Right lobe of liver (tissue), 4 donors: ENCODE data around the gene SRRM3.

ENCODE experiments used
- POLR2A ChIP-seq: fragments of 450-650 bp; IDR thresholded peaks from one replicate; pipeline ENCODE4 v1.6.1; 2017; ENCODE audit warnings: antibody characterized with exemption, mild to moderate bottlenecking
- TF ChIP-seq, protein P1 (sequence below), 4 donors: fragments of 200-600 bp in 3 of 4; fragments of 450-650 bp in 1 of 4; IDR thresholded peaks; one replicate each; pipeline versions ENCODE4 v1.5.1 to v1.8.0; 2016 to 2022; ENCODE audit warnings: antibody characterized with exemption in 4 of 4, mild to moderate bottlenecking in 2 of 4
- donor health status: DM: no; HTN: no; CAD: no.
- donor health status: DM: no; HTN: no; CAD: no.
- donor health status: DM: no; HTN: yes; CAD: no.

DNA sequence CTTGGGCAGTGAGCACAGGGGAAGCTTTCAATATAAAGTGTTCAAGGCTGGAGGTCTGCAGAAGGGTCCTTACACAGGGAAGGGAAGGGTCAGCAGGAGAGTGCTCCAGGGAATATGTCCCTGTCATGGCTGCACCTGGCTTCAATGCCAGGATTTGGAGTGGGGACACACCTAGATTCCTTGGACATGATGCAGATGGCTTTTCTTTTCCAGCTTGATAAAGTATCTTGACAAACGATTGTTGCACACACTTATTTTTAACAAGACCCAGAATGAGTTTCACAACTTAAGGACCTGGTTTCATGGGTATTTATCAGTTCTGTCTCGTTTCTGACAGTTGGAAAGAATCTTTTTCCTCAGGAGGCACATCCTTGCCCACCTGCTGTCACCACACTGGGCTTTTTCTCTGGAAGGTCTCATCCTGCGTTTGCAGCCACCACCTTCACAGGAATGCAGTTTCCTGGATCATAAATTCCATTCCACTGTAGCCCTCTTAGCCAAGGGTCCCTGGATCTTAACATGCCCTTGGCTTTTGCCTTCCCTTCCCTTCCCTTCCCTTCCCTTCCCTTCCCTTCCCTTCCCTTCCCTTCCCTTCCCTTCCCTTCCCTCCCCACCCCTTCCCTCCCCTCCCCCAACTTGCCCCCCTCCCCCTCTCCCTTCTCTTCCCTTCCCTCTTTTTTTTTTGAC is 21.7 kb downstream of the SRRM3 start:
- TF ChIP-seq POLR2A: no peak
- TF ChIP-seq, protein P1, sequence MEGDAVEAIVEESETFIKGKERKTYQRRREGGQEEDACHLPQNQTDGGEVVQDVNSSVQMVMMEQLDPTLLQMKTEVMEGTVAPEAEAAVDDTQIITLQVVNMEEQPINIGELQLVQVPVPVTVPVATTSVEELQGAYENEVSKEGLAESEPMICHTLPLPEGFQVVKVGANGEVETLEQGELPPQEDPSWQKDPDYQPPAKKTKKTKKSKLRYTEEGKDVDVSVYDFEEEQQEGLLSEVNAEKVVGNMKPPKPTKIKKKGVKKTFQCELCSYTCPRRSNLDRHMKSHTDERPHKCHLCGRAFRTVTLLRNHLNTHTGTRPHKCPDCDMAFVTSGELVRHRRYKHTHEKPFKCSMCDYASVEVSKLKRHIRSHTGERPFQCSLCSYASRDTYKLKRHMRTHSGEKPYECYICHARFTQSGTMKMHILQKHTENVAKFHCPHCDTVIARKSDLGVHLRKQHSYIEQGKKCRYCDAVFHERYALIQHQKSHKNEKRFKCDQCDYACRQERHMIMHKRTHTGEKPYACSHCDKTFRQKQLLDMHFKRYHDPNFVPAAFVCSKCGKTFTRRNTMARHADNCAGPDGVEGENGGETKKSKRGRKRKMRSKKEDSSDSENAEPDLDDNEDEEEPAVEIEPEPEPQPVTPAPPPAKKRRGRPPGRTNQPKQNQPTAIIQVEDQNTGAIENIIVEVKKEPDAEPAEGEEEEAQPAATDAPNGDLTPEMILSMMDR (IDR thresholded peaks at IDR 0.05): no peak
